ENCODE data around the gene GALNT11. TPM values are rescaled to one million over a fixed set of nuclear protein-coding genes. Genes with fewer than 3 reads are reported as not detected.

GALNT11 gene
- total RNA-seq, 2 donors from 2014 or later, result 45.9 to 54.4 TPM

GRCh38 chr7:152115021-152115718 is 89.7 kb downstream of the GALNT11 start:
- H3K27ac ChIP-seq, result no peak overlapping the region
- DNase-seq (no peak), ATAC-seq (no peak)
- H3K36me3 ChIP-seq (replicated peaks in 1 of 2; ENCODE audit: insufficient read depth in 1 of 2, low read depth in 2 of 2), result peaks cover 6 to 22% of the 10 kb centered on the region in 2 donors
- no peaks in the 10 kb centered on the region for H3K27me3 ChIP-seq
- WGBS, 2 donors, result 92% methylated on average over 9 of the region's 9 CpGs
- TF ChIP-seq CTCF (IDR thresholded peaks at IDR 0.05) (no peak), POLR2A (IDR thresholded peaks at IDR 0.05) (no peak)
- no peak overlapping the region for H3K4me3 ChIP-seq
- no peaks in the 10 kb centered on the region for H3K9me3 ChIP-seq
- intact Hi-C loops (cut with DNase I), result no loop called here
- no peaks in the 10 kb centered on the region for H3K4me1 ChIP-seq

GRCh38 chr7:152117356-152117755 is 91.9 kb downstream of the GALNT11 start:
- ATAC-seq (no peak), DNase-seq (no peak)

GRCh38 chr7:152120210-152120609 is 94.7 kb downstream of the GALNT11 start:
- H3K4me1 ChIP-seq, result no peaks in the 10 kb centered on the region
- ATAC-seq (no peak), DNase-seq (no peak)
- WGBS, 2 donors, result 96 to 98% methylated on average over 6 of the region's 6 CpGs
- TF ChIP-seq CTCF (IDR thresholded peaks at IDR 0.05) (no peak), POLR2A (IDR thresholded peaks at IDR 0.05) (no peak)
- peaks cover 6 to 37% of the 10 kb centered on the region in 2 donors for H3K36me3 ChIP-seq (replicated peaks in 1 of 2; ENCODE audit: insufficient read depth in 1 of 2, low read depth in 2 of 2)
- no peaks in the 10 kb centered on the region for H3K9me3 ChIP-seq
- no peak overlapping the region for H3K4me3 ChIP-seq
- H3K27me3 ChIP-seq, result no peaks in the 10 kb centered on the region
- H3K27ac ChIP-seq, result no peak overlapping the region
- intact Hi-C loops (cut with DNase I), result no loop called here

More at GRCh38 chr7:152117356-152117755, 91.9 kb downstream of the GALNT11 start:
- Histone ChIP-seq H3K4me1 (no peaks in the 10 kb centered on the region), H3K9me3 (no peaks in the 10 kb centered on the region), H3K36me3 (replicated peaks in 1 of 2; ENCODE audit: insufficient read depth in 1 of 2, low read depth in 2 of 2) (peaks cover 6 to 35% of the 10 kb centered on the region in 2 donors), H3K4me3 (no peak overlapping the region), H3K27ac (no peak overlapping the region), H3K27me3 (no peaks in the 10 kb centered on the region)
- WGBS, 2 donors, result 82% methylated on average over 8 of the region's 8 CpGs
- intact Hi-C loops (cut with DNase I), result no loop called here
- TF ChIP-seq CTCF (IDR thresholded peaks at IDR 0.05), result no peak
- TF ChIP-seq POLR2A (IDR thresholded peaks at IDR 0.05), result no peak

- 95 to 96% methylated on average over 7 of the region's 7 CpGs for WGBS, 2 donors
Observed at GRCh38 chr7:152120776-152121175, 95.3 kb downstream of the GALNT11 start.

More at GRCh38 chr7:152120776-152121175, 95.3 kb downstream of the GALNT11 start:
- Histone ChIP-seq H3K36me3 (replicated peaks in 1 of 2; ENCODE audit: insufficient read depth in 1 of 2, low read depth in 2 of 2) (peaks cover 6 to 36% of the 10 kb centered on the region in 2 donors), H3K9me3 (no peaks in the 10 kb centered on the region), H3K27me3 (no peaks in the 10 kb centered on the region), H3K27ac (no peak overlapping the region), H3K4me3 (no peak overlapping the region), H3K4me1 (no peaks in the 10 kb centered on the region)
- intact Hi-C loops (cut with DNase I), result no loop called here
- TF ChIP-seq CTCF (IDR thresholded peaks at IDR 0.05), result no peak
- no peak for DNase-seq
- ATAC-seq, result no peak
